ENCODE results near the gene ZSCAN25.
"Not testable (repeated sequence)": the region's sequence is repeated elsewhere in the genome, so short reads cannot be mapped to it uniquely, and the experiment has no call there.

ZSCAN25 gene

GRCh38 chr7:99618726-99619125, 2.0 kb downstream of the ZSCAN25 start:
- no peak for DNase-seq

GRCh38 chr7:99619571-99620130, 2.9 kb downstream of the ZSCAN25 start:
- DNase-seq, result no peak

DNA sequence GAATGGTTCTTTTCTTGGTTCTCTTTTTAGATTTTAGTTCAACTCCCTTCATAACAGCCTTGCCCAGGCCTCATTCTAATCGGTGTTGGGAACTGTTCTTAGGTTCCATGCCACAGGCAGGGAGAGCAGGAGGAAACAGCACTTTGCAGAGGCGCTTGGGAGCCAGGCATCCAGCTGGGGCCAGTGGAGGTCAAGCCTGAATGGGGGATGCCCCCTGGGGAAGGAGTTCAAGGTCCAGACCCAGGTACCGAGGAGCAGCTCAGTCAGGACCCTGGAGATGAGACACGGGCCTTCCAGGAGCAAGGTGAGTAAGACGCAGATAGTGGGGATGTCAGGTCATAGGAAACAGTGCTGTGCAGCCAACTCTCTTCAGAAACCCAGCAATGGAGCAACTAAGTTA, 4.5 kb downstream of the ZSCAN25 start:
- no peak for DNase-seq

GRCh38 chr7:99622596-99622995, 5.8 kb downstream of the ZSCAN25 start:
- no peak for DNase-seq

DNA sequence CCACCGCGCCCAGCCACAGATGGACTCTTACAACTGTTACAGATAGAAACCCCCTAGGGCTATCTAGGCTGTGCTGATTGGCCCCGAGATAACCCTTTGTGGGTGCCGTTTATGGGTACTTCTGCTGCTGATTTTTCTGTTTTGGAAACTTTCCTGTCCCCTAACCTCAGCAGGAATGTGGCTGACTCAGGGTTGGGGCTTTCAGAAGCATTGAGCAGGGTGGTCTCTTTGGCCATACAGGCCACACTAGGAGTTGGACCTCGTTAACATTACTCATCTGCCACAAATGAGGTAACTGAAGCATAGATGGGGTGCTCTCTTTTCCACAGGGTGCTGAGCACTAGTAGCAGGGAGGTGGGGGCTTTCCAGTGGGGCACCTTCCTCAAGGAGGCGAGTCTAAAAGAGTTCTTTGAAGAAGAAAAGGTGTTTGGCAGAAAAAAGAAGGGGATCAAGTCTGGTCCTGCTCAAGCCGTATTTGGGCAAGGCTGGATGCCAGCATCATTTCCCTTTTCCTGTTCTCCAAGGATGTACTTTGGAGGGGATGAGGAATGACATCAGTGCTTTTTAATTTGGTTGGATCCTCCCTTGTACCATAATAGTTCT, 6.4 kb downstream of the ZSCAN25 start:
- no peak for DNase-seq

DNA sequence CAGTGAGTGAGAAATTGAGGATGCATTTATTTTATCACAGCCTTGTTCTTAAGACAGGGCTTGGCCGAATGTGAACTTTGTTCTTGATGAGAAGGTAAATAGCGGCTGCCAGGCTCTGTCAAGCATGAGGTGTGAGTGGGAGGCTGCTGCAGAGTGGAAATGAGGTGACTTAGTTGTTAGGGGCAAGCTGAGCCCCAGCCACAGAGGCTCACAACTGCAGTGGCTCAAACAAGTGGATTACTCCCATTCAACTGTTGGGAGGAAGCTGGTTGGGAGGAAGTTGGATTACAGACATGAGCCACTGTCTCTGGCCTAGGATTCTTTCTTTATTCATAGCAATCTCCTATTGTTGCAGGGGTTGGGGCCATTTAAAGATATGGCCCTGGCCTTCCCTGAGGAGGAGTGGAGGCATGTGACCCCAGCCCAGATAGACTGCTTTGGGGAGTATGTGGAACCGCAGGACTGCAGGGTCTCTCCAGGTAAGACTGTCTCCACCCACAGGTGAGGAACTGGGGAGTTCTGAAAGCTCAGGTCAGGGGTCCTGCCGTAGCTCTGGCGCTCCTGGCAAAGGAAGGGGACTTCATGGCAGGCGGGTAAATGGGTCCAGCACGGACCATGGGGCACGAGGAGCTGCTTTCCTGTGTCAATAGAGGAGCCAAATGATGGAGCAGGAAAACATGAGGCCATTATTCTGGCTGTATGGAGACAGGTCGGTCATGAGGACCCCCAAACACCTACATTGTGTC, 7.1 kb downstream of the ZSCAN25 start:
- DNase-seq, result no peak

DNA sequence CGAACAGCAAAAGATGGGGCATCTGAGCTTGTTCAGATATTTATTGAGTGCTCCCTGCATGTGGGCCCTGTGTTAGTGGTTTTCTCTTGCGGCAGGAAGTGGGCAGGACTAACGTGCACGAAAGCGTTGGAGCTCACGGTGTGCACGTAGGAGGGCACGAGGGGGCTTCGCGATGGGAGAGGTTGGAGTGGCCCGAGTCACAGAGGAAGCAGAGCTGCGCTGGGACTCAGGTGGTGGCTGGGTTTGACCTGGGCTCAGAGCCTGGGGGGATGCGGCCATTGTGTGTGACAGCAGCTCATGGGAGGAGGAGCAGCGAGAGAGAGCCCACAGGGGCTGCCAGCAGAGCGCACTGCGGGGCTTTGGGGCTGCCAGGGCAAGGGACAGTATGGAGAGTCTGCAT, 7.7 kb downstream of the ZSCAN25 start:
- no peak for DNase-seq

GRCh38 chr7:99625321-99625720, 8.6 kb downstream of the ZSCAN25 start:
- no peak for DNase-seq

DNA sequence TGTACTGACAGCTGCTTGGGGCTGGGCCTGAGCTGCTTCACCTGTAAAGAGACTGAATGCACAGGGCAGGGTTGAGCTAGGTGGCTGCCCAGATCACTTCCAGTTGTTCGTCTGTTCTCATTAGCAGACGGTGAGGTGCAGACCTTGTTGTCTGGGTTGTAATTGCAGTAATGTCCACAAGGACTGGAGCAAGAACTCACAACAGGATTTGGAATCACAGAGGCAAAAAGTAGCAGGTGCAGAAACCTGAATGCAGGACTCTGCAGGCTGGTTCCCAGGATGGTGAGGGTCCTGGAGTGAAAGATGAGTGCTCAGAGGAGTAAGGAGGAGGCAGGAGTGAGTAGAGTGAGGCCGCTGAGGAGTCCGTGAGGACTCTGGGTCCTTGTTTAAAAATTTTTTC, 9.2 kb downstream of the ZSCAN25 start:
- DNase-seq, result no peak

DNA sequence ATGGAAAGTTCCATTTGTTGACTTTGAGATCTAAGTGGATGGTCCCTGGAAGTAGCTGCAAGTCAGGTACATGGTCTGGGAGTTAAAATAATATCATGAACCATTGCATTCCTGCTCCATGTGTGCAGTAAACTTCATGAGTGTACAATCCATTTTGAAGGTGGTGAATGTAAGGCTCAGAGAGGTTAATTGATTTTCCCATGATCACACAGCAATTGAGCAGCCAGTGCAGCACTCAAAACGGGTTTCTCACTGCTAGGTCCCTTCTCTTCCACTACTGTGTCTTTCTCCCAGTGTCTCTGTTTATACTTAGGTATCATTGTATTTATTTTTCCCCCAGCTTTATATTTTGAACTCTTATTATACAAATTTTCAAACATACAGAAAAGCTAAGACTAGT, 9.9 kb downstream of the ZSCAN25 start:
- DNase-seq, result no peak

GRCh38 chr7:99627513-99627912, 10.8 kb downstream of the ZSCAN25 start:
- DNase-seq, result no peak

DNA sequence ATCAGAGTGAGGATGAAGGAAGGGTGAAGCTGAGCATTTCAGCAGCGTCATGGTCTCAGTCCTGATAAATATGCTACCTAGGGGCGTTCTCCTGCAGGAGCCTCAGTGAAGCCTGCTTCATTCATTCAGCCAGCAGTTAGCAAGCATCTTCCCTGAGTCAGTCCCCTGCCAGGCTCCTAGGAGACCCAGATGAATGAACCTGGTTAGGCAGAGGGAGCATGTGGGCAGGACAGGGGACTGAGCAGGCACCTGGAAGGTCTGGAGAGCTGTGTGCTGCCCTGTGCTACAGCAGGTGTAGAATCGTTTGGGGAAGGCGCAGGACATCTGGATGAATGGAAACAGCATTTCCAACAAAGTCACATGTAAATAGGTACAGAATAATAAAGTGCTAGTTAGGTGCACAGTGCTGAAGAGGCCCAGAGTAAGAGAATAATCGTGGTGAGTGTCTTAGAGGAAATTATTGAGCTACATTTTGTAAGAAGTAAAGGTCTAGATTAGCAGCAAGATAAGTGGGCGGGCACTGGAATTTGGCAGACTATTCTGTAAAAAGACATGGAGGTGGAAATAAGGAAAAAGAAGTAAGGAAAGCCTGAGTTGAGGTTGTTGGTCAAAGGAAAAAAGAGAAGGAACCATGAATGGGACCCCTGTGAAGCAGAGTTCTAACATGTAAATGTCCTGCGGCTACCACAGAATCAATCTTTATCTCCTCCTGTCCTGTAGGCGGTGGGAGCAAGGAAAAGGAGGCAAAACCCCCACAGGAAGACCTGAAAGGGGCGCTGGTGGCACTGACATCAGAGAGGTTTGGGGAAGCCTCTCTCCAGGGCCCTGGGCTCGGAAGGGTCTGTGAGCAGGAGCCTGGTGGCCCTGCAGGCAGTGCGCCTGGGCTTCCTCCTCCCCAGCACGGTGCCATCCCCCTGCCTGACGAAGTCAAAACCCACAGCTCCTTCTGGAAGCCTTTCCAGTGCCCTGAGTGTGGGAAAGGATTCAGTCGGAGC, 12.0 kb downstream of the ZSCAN25 start:
- no peak for DNase-seq

DNA sequence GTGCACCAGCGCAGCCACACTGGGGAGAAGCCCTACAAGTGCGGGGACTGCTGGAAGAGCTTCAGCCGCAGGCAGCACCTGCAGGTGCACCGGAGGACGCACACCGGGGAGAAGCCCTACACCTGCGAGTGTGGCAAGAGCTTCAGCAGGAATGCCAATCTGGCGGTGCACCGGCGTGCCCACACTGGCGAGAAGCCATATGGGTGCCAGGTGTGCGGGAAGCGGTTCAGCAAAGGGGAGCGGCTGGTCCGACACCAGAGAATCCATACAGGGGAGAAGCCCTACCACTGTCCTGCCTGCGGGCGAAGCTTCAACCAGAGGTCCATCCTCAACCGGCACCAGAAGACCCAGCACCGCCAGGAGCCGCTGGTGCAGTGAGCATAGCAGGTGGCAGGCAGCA, 12.9 kb downstream of the ZSCAN25 start:
- DNase-seq, result no peak

DNA sequence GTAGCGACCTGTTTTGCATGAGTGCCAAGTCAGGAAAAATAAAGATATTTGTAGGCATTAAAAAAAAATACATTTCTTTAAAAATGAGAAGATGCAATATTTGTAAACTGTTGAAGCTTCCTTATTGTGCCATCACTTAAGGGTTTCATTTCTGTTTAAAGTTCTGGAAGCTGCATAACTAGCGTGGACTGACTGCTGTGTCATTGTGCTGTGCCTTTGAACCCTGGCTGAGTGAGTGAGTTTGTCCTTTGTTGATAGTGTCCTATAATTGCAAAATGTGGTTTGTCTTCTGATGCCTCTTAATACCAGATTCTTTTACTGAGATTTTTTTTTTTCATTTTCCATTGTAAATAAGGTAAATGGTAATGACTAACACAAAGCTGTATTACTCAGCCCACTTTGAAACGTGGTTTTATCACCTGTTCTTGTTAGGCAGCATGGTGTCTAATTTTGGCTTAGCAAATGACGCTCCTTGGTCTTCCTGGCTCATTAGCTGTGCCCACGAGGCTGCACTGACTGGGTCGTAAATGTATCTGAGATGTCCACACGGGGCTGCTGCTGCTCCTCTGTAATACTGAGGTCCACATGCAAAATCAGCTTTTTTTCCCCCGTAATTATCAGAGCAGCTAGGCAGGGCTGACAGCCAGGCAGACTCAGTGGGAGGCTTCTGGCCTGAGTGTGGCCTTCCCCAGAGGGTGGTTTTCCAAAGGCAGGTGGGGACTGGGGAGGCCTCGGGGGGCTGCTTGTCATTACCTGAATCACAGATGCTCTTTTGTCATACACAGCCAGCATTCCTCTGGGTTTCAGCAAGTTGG, 14.8 kb downstream of the ZSCAN25 start:
- no peak for DNase-seq

DNA sequence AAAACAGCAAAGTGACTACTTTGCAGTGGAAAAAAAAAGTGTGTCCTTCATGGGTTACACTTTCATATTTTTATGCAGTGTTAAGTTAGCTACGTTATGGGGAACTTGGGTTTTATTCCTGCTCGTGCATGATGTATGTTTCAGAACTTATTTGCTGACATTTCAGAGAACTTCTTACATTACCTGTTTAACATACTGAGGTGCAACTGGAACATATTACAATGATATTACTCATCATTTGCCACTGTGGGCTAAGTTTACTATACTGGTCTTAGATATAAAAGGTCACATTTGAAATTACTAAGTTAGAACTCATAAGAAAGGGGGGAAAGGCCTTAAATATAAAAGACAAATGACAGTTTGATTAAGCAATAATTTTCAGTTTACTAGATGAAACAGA, 20.7 kb downstream of the ZSCAN25 start:
- DNase-seq, result not testable (repeated sequence)

DNA sequence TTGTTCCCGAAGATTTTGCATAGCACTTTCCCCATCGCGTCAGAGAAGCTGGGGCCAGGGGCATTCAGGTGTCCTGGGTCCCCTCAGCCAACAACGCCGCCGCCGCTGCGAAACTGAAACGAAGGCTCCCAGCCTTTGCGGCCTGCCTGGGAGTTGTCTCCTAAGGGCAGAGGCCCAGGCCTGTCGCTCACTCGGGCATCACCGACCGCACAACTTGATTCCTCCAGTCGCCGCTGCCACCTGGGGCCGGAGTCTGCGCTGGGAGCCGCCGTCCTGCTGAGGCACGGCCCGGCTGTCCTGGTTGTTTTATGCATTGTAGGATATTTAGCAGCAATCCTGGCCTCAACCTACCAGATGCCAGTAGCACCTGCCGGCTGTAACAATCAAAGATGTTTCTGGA, 22.0 kb downstream of the ZSCAN25 start:
- DNase-seq, result no peak

DNA sequence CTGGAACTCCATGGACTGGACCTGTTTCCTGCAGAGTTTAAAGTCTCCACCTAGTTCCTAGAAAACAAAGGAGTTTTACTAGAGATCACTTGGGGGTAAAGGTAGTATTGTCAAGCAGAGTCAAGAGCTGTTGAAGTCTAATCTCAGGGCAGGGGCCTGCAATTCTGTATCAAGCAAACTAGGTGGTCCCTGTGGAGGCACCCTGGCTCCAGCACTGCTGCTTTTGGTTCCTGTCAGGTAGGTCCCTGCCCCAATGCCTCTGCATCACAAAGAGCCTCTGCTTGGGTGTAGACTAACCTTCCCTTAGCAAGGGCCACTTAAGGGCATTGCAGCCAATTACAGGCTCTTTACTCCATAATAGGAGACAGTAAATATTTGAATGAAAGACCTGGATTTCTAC, 22.5 kb downstream of the ZSCAN25 start:
- DNase-seq, result no peak

DNA sequence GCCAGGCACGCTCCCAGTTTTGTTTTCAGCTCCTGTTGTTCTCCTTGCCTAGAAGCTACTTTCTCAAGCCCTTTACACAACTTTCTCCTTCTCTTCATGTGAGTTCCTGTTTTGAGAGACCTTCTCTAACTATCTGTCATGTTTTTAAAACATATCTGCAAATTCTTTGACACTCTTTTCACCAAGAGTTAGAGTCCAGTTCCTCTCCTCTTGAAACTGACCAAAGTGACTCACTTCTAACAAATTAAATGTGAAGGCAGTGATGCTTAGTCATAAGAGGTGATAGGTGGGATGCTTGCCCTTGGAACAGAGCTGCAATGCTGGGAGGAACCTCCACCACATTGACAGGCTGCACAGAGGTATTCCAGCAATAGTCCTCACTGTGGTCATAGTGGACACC, 25.3 kb downstream of the ZSCAN25 start:
- no peak for DNase-seq

DNA sequence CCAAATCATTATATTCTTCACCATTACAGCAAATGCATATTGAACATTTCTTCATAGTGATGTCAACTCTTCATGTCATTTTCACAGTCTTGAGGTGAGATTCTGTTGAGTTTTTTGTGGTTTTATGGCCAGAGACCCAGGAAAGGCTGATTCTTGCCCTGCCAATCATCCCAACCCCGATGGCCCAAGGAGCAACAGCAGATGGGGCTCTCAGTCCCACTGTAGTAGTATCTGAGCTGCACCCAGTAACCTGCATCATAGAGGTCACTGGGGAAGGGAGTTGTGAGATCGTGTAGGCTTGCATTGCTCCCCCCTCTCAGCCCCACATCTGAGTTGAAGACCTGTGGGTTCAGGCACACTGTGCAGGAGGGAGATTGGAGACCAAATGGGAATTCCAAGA, 26.7 kb downstream of the ZSCAN25 start:
- DNase-seq, result no peak

GRCh38 chr7:99644431-99644830, 27.7 kb downstream of the ZSCAN25 start:
- DNase-seq, result no peak

DNA sequence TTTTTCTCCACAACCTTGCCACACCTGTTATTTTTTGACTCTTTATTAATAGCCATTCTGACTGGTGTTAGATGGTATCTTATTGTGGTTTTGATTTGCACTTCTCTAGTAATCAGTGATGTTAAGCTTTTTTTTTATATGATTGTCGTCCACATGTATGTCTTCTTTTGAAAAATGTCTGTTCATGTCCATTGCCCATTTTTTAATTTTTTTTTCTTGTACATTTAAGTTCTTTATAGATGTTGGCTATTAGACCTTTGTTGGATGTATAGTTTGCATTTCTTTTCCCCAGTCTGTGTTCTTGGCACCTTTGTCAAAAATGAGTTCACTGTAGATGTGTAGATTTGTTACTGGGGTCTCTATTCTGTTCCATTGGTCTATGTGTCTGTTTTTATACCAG, 28.8 kb downstream of the ZSCAN25 start:
- no peak for DNase-seq

GRCh38 chr7:99648843-99649242, 32.1 kb downstream of the ZSCAN25 start:
- no peak for DNase-seq

DNA sequence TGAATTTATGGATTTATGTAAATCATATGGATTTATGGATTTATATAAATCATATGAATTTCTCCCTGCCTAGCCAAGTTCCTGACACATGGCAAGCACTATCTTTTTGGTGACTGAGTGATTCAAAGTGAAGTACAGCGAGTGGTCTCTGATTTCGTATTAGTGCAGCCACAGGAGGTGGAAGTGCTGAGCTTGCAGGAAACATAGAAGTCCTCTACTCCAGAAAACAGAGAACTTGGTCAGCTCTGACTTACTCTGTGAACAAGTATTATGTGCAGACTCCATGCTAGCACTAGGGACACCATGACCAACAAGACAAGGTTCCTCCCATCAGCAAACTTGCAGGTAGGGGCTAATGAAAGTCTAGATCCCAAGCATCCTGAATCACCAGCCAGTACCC, 34.5 kb downstream of the ZSCAN25 start:
- DNase-seq, result no peak

Data from NCI-H510A (cell line).